GM18870 (cell line): ENCODE data around the gene GPAT3.
"Not testable (repeated sequence)": the region's sequence is repeated elsewhere in the genome, so short reads cannot be mapped to it uniquely, and the experiment has no call there.

ENCODE experiments used
- ATAC-seq: cut with Tn5 transposase; IDR thresholded peaks from one replicate; pipeline ENCODE4 v1.9.1; 2021; ENCODE audit warnings: moderate library complexity; ENCODE audit not compliant: unreplicated experiment

Gene GPAT3

DNA sequence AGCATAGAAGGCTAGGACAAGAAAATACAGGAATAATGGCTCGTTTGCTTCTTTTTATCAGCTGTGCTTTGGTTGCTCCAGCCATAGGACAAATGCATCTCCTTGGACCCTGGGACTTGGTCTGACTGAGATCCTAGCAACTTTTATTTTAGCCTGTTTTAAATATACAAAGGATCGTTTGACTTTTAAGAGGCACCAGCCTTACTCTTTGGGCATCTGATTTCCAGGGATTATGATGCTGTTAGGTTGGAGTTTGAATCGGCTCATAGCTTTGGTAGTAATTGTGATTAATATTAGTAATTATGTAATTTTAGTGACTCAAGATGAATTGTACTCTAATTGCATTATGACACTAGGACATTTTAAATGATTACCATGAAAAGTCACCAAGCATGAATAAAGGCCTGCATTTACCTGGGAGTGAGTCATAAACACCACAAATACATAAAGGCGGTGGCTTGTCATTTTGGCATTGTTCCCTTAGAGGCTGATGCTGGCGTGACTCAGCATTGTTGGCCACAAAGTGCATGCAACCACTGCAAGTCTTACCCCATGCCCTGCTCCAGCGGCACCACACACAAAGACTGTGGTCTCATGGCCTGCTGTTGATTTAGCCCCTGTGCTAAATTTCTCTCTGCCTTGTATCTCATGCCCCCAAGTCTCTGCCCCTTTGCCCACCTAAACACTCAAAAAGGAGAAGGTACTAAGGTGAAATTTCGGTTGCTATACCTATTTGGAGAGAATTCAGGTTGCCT, 12.4 kb downstream of the GPAT3 start:
- peak; percentile 90 for ATAC-seq

GRCh38 chr4:83552083-83552482, 16.2 kb downstream of the GPAT3 start:
- ATAC-seq: no peak

DNA sequence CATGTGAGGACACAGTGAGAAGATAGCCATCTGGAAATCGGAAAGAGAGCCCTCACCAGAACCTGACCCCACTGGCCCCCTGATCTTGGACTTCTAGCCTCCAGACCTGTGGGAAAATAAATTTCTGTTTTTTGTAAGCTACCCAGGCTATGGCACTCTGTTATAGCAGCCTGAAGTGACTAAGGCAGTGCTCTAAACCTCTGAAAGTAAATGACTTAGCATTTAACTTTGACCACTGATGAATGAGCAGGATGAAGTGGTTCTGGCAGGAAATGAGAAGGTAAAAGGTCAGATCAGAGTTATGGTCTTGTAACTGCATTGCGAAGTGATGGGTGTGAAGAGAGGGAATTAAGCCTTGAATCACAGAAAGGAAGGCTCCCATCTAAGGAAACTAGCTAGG, 17.0 kb downstream of the GPAT3 start:
- ATAC-seq: peak; percentile 71

GRCh38 chr4:83556006-83556707, 20.2 kb downstream of the GPAT3 start:
- no peak for ATAC-seq

GRCh38 chr4:83556816-83557215, 20.9 kb downstream of the GPAT3 start:
- no peak for ATAC-seq

GRCh38 chr4:83558059-83558653, 22.2 kb downstream of the GPAT3 start:
- ATAC-seq: no peak

DNA sequence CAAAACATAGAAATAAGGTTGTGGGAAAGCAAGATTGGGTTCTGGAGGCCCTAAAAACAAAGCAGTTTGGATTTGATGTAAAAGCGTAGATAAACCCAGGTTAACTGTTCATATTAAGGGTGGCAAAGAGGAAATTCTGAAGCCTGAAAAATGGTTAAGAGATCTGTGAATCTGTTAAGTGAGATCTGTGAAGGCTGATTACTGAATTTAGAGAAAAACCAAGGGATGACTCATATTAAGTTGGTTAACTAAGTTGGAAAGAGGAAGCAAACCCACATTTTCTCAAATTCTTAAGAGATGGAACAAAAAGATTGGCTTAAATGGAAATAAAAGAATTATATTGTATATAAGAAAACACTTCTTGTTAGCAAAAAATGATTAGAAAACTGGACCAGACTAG, 22.8 kb downstream of the GPAT3 start:
- ATAC-seq: no peak

DNA sequence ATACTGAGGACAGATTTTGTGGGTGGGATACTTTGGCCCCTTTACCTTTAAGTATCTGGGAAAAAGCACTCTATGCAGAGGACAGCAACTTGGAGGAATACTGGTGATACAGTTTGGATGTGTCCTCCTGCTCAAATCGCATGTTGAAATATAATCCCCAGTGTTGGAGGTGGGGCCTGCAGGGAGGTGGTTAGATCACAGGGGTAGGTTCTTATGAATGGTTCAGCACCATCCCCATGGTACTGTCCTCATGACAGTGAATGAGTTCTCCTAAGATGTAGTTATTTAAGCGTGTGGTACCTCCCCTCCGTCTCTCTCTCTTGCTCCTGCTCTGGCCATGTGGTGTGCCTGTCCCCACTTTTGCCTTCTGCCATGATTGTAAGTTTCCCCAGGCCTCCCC, 24.6 kb downstream of the GPAT3 start:
- ATAC-seq: no peak

DNA sequence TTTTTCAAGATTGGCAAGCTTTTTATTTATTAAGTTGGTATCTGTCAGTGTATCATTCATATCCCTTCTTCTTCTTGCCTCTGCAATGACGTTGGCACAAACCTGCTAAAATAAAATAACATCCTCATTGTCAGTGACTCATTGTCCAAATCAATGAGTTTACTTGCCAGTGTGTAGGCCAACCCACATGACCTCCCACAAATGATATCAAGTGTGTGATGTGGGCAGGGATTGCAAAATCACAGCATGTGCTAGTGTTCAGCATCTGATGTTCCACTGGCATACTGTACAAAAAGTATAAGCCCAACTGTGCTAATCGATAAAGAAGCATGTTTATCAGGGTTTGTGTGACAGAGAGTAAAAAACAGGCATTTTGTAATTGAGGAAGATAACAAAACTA, 25.5 kb downstream of the GPAT3 start:
- ATAC-seq: no peak

- no peak for ATAC-seq
Measured at GRCh38 chr4:83563998-83564397, 28.1 kb downstream of the GPAT3 start.

GRCh38 chr4:83568062-83568461, 32.2 kb downstream of the GPAT3 start:
- ATAC-seq: no peak

- ATAC-seq: no peak
Measured at GRCh38 chr4:83569429-83569828, 33.5 kb downstream of the GPAT3 start.

- peak; percentile 93 for ATAC-seq
Measured at GRCh38 chr4:83569987-83570386, 34.1 kb downstream of the GPAT3 start.

GRCh38 chr4:83572848-83573247, 36.9 kb downstream of the GPAT3 start:
- no peak for ATAC-seq

- no peak for ATAC-seq
Measured at GRCh38 chr4:83574247-83574646, 38.3 kb downstream of the GPAT3 start.

DNA sequence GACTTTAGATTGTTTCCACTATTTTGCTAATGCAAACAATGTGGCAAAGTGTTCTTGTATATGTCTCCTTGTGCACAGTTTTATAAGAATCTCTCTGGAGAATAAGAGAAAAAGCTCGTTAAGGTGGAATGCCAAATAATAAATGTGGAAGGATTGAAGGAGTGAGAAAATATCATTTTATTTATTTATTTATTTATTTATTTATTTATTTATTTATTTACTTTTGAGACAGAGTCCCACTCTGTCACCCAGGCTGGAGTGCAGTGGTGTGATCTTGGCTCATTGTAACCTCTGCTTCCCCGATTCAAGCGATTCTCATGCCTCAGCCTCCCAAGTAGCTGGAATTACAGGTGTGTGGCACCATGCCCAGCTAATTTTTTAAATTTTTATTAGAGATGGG, 40.3 kb downstream of the GPAT3 start:
- ATAC-seq: not testable (repeated sequence)

- ATAC-seq: peak; percentile 78
Measured at GRCh38 chr4:83581411-83582288, 45.7 kb downstream of the GPAT3 start.

GRCh38 chr4:83582289-83582785, 46.4 kb downstream of the GPAT3 start:
- ATAC-seq: peak; percentile 73

DNA sequence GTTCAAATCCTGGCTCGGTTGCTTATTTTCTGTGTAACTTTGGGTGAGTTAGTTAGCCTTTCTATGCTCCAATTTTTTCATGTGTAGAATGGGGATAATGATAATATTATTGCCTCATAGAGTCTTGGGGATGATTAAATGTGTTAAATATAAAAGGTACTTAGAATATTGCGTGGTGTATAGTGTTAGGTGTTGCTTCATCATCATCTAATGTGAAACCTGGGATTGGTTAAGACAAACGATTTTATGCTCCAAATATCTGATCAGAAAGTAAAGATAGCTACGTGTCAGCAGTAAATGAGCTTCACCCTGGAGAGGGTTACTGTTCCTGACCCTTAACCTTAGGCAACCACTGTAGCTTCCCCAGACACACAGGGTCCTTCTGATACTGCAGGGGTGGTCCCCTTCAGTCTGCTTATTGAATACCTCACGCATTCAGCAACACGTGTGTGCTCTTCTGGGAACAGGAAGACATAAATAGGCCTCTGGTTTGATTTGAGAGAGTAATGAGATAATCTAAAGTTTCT, 50.1 kb downstream of the GPAT3 start:
- ATAC-seq: no peak

DNA sequence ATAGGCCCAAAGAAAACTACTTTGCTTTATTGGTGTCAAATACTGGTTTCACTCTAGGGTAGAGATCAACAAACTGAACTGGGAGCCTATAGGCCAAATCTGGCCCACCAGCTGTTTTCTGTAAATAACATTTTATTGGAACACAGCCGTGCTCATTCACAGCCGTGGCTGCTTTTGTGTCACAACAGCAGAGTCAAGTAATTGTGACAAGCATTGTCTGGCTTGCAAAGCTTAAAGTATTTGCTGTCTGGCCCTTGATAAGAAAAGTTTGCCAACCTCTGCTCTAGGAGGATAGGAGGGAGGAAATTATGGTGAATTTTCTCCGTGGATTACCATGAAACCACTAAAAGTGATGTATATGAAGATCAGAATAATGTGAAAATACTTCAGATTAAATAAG, 53.4 kb downstream of the GPAT3 start:
- no peak for ATAC-seq

- ATAC-seq: no peak
Measured at GRCh38 chr4:83591056-83591455, 55.1 kb downstream of the GPAT3 start.
